ENCODE results near the gene CLEC10A.

DNA sequence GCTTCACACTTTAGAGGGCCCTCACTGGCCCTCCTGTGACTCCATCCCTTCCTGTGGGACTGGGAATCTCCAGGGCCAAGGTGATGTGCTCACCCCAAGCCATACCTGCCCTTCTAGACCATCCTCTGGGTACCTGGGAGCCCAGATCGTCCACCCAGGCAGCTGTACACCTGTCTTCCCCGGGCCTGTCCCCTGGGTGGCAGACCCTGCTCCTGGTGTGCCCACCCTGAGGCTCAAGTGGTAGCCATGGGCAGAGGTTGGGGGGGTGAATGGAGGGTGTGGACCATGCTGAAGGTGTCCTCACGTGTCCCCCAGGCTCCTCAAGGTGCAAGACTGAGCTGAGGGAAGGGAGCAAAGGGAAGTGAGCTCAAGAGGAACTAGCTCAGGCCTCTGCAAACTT lies 9.3 kb downstream of the CLEC10A start:
- TF ChIP-seq POLR2A (IDR thresholded peaks at IDR 0.05), result no peak
- no peak for TF ChIP-seq CTCF (IDR thresholded peaks at IDR 0.05)
